Endodermal cell (in vitro differentiated cells): Measurements from ENCODE around the gene AKT1S1. TPM values are rescaled to one million over a fixed set of nuclear protein-coding genes. Genes with fewer than 3 reads are reported as not detected.

ENCODE experiments used
- DNase-seq: peaks from one replicate; pipeline ENCODE4 v3.0.0-alpha.2; 2017
- H3K27ac ChIP-seq: 2 replicates; pipeline ENCODE4 v1.5.1; 2013; ENCODE audit warnings: mild to moderate bottlenecking, low read depth, low read length, moderate library complexity
- H3K27me3 ChIP-seq: 2 replicates; pipeline ENCODE4 v1.6.1; 2013; ENCODE audit warnings: mild to moderate bottlenecking, low read length, moderate library complexity; ENCODE audit not compliant: insufficient read depth, control insufficient read depth, poor library complexity, severe bottlenecking
- H3K36me3 ChIP-seq: 2 replicates; pipeline ENCODE4 v1.7.0; 2013; ENCODE audit warnings: mild to moderate bottlenecking, low read length, moderate library complexity; ENCODE audit not compliant: control insufficient read depth, insufficient read depth
- H3K4me1 ChIP-seq: one replicate; pipeline ENCODE4 v1.7.0; 2013; ENCODE audit warnings: low read length; ENCODE audit not compliant: control insufficient read depth, insufficient read depth
- H3K4me3 ChIP-seq: 2 replicates; pipeline ENCODE4 v1.5.1; 2013; ENCODE audit warnings: mild to moderate bottlenecking, low read length, moderate library complexity
- H3K9ac ChIP-seq: 2 replicates; pipeline ENCODE4 v1.6.1; 2013; ENCODE audit warnings: mild to moderate bottlenecking, low read length, moderate library complexity; ENCODE audit not compliant: poor library complexity, severe bottlenecking; ENCODE audit errors: extremely low read depth
- H3K9me3 ChIP-seq: 2 replicates; pipeline ENCODE4 v1.6.1; 2013; ENCODE audit warnings: mild to moderate bottlenecking, low read length, moderate library complexity; ENCODE audit not compliant: control insufficient read depth
- H3K27ac Mint-ChIP-seq: 2 replicates; pipeline ENCODE4 v1.8.0; 2020; ENCODE audit warnings: mixed read lengths
- H3K27me3 Mint-ChIP-seq: 2 replicates; pipeline ENCODE4 v1.8.0; 2021; ENCODE audit warnings: mild to moderate bottlenecking, mixed read lengths; ENCODE audit not compliant: insufficient read depth
- H3K36me3 Mint-ChIP-seq: 2 replicates; pipeline ENCODE4 v1.8.0; 2020; ENCODE audit warnings: low read depth, mixed read lengths
- H3K4me1 Mint-ChIP-seq: 2 replicates; pipeline ENCODE4 v1.8.0; 2020; ENCODE audit warnings: mixed read lengths
- H3K4me3 Mint-ChIP-seq: 2 replicates; pipeline ENCODE4 v1.8.0; 2020; ENCODE audit warnings: mild to moderate bottlenecking, moderate library complexity, mixed read lengths
- H3K9me3 Mint-ChIP-seq: 2 replicates; pipeline ENCODE4 v1.8.0; 2020; ENCODE audit warnings: mild to moderate bottlenecking, mixed read lengths
- WGBS, 2 experiments: methylation state at CpG; one replicate each; pipeline versions ENCODE4 v1.1.5 to v1.1.7; 2013; ENCODE audit warnings: missing lambda C conversion rate in 2 of 2, mixed read lengths in 1 of 2; ENCODE audit not compliant: insufficient coverage in 1 of 2, insufficient read length in 1 of 2; 5-methylcytosine and 5-hydroxymethylcytosine counted together
- total RNA-seq, 2 donors: library from RNA; stranded (reverse); fragmentation: NEBNext Ultra II Directional in 1 of 2; extraction: Animal tissue kit (Norgen Biotek cat#: 25700) in 1 of 2; gene quantifications; 2 replicates in 1 of 2; 3 replicates in 1 of 2; pipeline ENCODE4 v1.2.1, GENCODE V29; 2021
- TF ChIP-seq, protein P1 (sequence below): fragments of 200-600 bp; sonication (generic); conservative IDR thresholded peaks from 2 replicates; pipeline ENCODE4 v1.5.0; 2021; ENCODE audit warnings: antibody characterized with exemption, mild to moderate bottlenecking

AKT1S1 gene
- total RNA-seq, 2 donors from 2014 or later: 41.3 to 47.0 TPM

DNA sequence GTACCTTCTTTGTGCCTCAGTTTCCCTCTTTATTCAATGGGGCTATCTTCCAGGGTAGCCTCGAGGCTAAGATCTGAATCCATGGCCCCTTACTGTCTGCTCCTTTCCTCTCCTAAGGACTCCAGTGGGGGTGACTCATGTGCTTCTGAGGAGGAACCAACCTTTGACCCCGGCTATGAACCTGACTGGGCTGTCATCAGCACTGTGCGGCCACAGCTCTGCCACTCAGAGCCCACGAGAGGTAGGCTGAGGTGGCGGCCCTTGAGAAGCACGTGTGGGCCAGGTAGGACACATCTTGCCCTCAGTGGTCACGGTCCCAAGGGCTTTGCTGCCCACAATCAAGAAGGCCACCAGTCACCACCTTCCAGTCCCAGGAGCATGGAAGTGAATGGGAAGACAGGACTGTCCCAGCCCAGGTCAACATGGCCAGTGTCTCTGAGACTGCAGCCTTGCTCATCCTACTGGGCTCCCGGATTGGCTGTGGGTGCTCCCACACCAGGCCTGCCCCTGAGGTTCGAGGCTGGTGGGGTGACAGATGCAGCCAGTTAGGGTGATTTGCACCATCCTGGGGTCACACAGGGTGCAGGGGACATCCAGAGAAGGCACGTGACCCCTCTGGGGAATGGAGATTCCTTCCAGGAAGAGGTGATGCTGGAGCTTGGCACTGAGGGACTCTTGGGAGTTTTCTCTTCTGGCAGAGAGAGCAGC, 3.2 kb upstream of the AKT1S1 start:
- H3K4me1 Mint-ChIP-seq: peaks cover 5% of the 10 kb centered on the region
- 92 to 95% methylated on average over 10 of the region's 10 CpGs for WGBS, 2 experiments
- TF ChIP-seq, protein P1, sequence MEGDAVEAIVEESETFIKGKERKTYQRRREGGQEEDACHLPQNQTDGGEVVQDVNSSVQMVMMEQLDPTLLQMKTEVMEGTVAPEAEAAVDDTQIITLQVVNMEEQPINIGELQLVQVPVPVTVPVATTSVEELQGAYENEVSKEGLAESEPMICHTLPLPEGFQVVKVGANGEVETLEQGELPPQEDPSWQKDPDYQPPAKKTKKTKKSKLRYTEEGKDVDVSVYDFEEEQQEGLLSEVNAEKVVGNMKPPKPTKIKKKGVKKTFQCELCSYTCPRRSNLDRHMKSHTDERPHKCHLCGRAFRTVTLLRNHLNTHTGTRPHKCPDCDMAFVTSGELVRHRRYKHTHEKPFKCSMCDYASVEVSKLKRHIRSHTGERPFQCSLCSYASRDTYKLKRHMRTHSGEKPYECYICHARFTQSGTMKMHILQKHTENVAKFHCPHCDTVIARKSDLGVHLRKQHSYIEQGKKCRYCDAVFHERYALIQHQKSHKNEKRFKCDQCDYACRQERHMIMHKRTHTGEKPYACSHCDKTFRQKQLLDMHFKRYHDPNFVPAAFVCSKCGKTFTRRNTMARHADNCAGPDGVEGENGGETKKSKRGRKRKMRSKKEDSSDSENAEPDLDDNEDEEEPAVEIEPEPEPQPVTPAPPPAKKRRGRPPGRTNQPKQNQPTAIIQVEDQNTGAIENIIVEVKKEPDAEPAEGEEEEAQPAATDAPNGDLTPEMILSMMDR: no peak
- Histone ChIP-seq H3K9me3 (no peaks in the 10 kb centered on the region), H3K27me3 (no peaks in the 10 kb centered on the region), H3K36me3 (peaks cover 52% of the 10 kb centered on the region), H3K4me1 (no peaks in the 10 kb centered on the region), H3K9ac (no peak overlapping the region), H3K27ac (no peak overlapping the region), H3K4me3 (no peak overlapping the region)
- no peak overlapping the region for H3K27ac Mint-ChIP-seq
- no peaks in the 10 kb centered on the region for H3K27me3 Mint-ChIP-seq
- DNase-seq: no peak
- no peaks in the 10 kb centered on the region for H3K9me3 Mint-ChIP-seq
- H3K4me3 Mint-ChIP-seq: no peak overlapping the region
- H3K36me3 Mint-ChIP-seq: peaks cover 60% of the 10 kb centered on the region

DNA sequence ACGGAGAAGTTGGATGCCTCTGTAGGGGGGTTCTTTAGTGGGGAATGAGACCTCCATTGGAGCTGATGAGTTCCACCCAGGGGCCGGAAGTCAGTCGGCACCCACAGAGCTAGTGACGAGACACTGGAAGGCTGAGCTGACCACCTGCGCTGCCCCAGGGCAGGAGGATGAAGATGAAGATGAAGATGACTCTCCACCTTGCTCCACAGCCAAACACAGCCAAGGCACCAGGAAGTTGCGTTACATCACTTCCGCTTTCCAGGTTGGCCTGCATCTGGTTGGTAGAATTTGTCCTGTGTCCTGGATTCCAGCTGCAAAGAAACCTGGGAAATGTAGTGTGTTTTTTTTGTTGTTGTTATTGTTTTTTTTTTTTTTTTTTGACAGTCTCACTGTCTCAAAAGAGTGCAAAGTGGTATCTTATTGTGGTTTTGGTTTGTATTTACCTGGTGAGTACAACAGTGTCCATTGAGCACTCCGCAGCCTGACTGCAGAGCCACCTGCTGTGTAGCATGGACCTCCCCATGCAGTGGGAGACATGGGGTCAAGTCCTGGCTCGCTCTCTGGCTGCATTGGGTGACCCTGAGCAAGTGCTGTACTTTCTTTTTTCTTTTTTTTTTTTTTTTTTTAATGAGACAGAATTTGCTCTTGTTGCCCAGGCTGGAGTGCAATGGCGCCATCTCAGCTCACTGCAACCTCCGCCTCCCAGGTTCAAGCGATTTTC, 2.2 kb upstream of the AKT1S1 start:
- H3K4me1 ChIP-seq: no peaks in the 10 kb centered on the region
- H3K9me3 ChIP-seq: no peaks in the 10 kb centered on the region
- H3K36me3 ChIP-seq: peaks cover 45% of the 10 kb centered on the region
- Mint-ChIP-seq H3K27me3 (no peaks in the 10 kb centered on the region), H3K36me3 (peaks cover 55% of the 10 kb centered on the region), H3K9me3 (no peaks in the 10 kb centered on the region), H3K4me3 (no peak overlapping the region), H3K27ac (no peak overlapping the region), H3K4me1 (peaks cover 5% of the 10 kb centered on the region)
- H3K9ac ChIP-seq: no peak overlapping the region
- TF ChIP-seq, protein P1: no peak
- no peaks in the 10 kb centered on the region for H3K27me3 ChIP-seq
- 93 to 96% methylated on average over 10 to 12 of the region's 12 CpGs for WGBS, 2 experiments
- no peak for DNase-seq
- no peak overlapping the region for H3K4me3 ChIP-seq
- no peak overlapping the region for H3K27ac ChIP-seq

DNA sequence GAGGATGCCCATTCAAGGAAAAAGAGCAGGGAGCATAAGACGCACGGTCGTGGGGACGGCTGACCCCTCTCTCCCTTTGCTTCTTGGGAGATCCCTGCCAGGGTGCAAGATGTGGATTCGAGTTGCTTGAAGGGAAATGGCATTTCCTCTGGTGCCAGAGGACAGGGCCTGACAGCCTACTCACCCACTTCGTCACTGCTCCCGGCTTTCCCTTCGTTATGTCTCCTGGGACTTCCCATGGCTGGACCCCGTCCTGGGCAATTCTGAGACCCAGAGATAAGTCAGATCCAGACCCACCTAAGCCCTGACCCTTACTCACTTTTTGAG, 1.6 kb upstream of the AKT1S1 start:
- H3K4me3 Mint-ChIP-seq: no peak overlapping the region
- TF ChIP-seq, protein P1: no peak
- no peaks in the 10 kb centered on the region for H3K9me3 Mint-ChIP-seq
- H3K4me1 Mint-ChIP-seq: peaks cover 5% of the 10 kb centered on the region
- Histone ChIP-seq H3K9ac (peak overlapping the region; percentile 93), H3K4me3 (peak overlapping the region; percentile 96), H3K36me3 (peaks cover 43% of the 10 kb centered on the region), H3K27me3 (no peaks in the 10 kb centered on the region), H3K27ac (no peak overlapping the region), H3K4me1 (no peaks in the 10 kb centered on the region), H3K9me3 (no peaks in the 10 kb centered on the region)
- no peak for DNase-seq
- H3K27me3 Mint-ChIP-seq: no peaks in the 10 kb centered on the region
- H3K36me3 Mint-ChIP-seq: peaks cover 51% of the 10 kb centered on the region
- 92 to 93% methylated on average over 5 to 9 of the region's 9 CpGs for WGBS, 2 experiments
- no peak overlapping the region for H3K27ac Mint-ChIP-seq
